ENCODE results near the gene MTMR3.

DNA sequence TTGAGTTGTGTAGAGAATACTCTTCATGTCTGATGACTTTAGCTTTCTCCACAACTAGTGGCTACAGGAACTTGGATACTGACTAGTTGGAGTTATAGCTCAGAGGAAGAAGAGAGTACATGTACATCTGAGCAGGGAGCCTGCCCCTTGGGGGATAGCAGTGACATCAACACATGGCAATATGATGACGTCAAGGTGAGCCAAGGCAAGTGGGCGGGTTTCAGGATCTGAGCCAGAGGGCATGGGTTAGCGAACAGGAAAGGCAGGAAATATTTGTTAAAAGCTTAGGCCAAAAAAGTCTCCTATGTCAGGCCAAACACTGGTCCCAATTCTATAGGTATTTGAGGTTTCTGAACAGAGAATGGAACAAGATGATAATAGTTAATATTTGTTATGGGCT lies 155.2 kb downstream of the MTMR3 start:
- TF ChIP-seq RAD21 (IDR thresholded peaks at IDR 0.05 in 1 of 2, conservative IDR thresholded peaks at IDR 0.05 in 1 of 2; ENCODE audit: low read depth in 2 of 2, low read length in 2 of 2) (no peak), EZH2 (IDR thresholded peaks at IDR 0.05; ENCODE audit: low read depth, low read length, severe bottlenecking) (no peak), POLR2AphosphoS5 (IDR thresholded peaks at IDR 0.05; ENCODE audit: low read depth, low read length) (no peak), JUN (IDR thresholded peaks at IDR 0.05; ENCODE audit: low read depth, low read length) (no peak), EP300 (IDR thresholded peaks at IDR 0.05; ENCODE audit: borderline replicate concordance in 1 of 2, low read depth in 2 of 2, low read length in 2 of 2) (no peak), ZNF274 (IDR thresholded peaks at IDR 0.05; ENCODE audit: borderline replicate concordance, extremely low read depth, low read length) (no peak), POLR2A (IDR thresholded peaks at IDR 0.05; ENCODE audit: control extremely low read depth in 1 of 2, low read depth in 2 of 2, low read length in 2 of 2) (no peak)
- TF ChIP-seq, protein P1, sequence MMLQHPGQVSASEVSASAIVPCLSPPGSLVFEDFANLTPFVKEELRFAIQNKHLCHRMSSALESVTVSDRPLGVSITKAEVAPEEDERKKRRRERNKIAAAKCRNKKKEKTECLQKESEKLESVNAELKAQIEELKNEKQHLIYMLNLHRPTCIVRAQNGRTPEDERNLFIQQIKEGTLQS (IDR thresholded peaks at IDR 0.05; ENCODE audit: insufficient read depth, low read depth, low read length) = no peak
- TF ChIP-seq, protein P2, sequence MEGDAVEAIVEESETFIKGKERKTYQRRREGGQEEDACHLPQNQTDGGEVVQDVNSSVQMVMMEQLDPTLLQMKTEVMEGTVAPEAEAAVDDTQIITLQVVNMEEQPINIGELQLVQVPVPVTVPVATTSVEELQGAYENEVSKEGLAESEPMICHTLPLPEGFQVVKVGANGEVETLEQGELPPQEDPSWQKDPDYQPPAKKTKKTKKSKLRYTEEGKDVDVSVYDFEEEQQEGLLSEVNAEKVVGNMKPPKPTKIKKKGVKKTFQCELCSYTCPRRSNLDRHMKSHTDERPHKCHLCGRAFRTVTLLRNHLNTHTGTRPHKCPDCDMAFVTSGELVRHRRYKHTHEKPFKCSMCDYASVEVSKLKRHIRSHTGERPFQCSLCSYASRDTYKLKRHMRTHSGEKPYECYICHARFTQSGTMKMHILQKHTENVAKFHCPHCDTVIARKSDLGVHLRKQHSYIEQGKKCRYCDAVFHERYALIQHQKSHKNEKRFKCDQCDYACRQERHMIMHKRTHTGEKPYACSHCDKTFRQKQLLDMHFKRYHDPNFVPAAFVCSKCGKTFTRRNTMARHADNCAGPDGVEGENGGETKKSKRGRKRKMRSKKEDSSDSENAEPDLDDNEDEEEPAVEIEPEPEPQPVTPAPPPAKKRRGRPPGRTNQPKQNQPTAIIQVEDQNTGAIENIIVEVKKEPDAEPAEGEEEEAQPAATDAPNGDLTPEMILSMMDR (IDR thresholded peaks at IDR 0.05; ENCODE audit: control extremely low read depth in 1 of 3, insufficient read depth in 1 of 3, low read depth in 1 of 3, low read length in 3 of 3) = no peak
